Measurements from ENCODE around the gene CFAP68. TPM values are rescaled to one million over a fixed set of nuclear protein-coding genes. Genes with fewer than 3 reads are reported as not detected.

Gene CFAP68
- total and polyA plus RNA-seq, 2 of the 13 experiments (the other 11 are each of a cell fraction or from before 2014, with no cell fraction given) = 22.2 to 25.6 TPM

GRCh38 chr11:111878849-111879636, at the start of gene CFAP68, which contains the start of gene FDXACB1 (continued):
- TF ChIP-seq ZNF101 (CRISPR knock-in tag; IDR thresholded peaks at IDR 0.05; ENCODE audit: borderline replicate concordance, low read depth) (no peak; the same call in 1 of the 2 replicates), SMAD9 (CRISPR knock-in tag; IDR thresholded peaks at IDR 0.05) (no peak), ZNF550 (CRISPR knock-in tag; IDR thresholded peaks at IDR 0.05; ENCODE audit: borderline replicate concordance) (no peak), ZNF772 (CRISPR knock-in tag; IDR thresholded peaks at IDR 0.05) (peak; percentile 73), ZSCAN22 (CRISPR knock-in tag; IDR thresholded peaks at IDR 0.05) (no peak), ZSCAN31 (CRISPR knock-in tag; IDR thresholded peaks at IDR 0.05; ENCODE audit: low read depth) (peak; percentile 95), CBX1 (IDR thresholded peaks at IDR 0.05; ENCODE audit: low read depth) (peak; percentile 79), ZNF280B (CRISPR knock-in tag; IDR thresholded peaks at IDR 0.05; ENCODE audit: borderline replicate concordance) (no peak), ZNF20 (CRISPR knock-in tag; IDR thresholded peaks at IDR 0.05) (no peak), NR1H2 (CRISPR knock-in tag; IDR thresholded peaks at IDR 0.05; ENCODE audit: borderline replicate concordance, low read depth) (no peak), TRAFD1 (CRISPR knock-in tag; IDR thresholded peaks at IDR 0.05; ENCODE audit: borderline replicate concordance) (no peak), ATF1 (CRISPR knock-in tag; IDR thresholded peaks at IDR 0.05) (peak; percentile 99), ZSCAN29 (CRISPR knock-in tag; conservative IDR thresholded peaks at IDR 0.05) (peak; percentile 87), FOXO1 (CRISPR knock-in tag; IDR thresholded peaks at IDR 0.05) (peak; percentile 66), ZFX (CRISPR knock-in tag; IDR thresholded peaks at IDR 0.05; ENCODE audit: low read depth) (peak; percentile 81), MTA1 (CRISPR knock-in tag; IDR thresholded peaks at IDR 0.05; ENCODE audit: borderline replicate concordance) (peak; percentile 81; the same call in 1 of the 2 replicates), MXI1 (IDR thresholded peaks at IDR 0.05; ENCODE audit: borderline replicate concordance, low read depth, low read length) (peak; percentile 87; the same call in 2 of the 3 replicates), SYNCRIP (IDR thresholded peaks at IDR 0.05; ENCODE audit: insufficient read depth, low read depth, low read length) (no peak), TP53 (CRISPR knock-in tag; conservative IDR thresholded peaks at IDR 0.05) (peak; percentile 90; the same call in 1 of the 2 replicates), ZNF431 (CRISPR knock-in tag; IDR thresholded peaks at IDR 0.05; ENCODE audit: borderline replicate concordance, low read depth) (0 out of 2 replicates have a peak, but pooled peaks have one; percentile 16), ZNF44 (CRISPR knock-in tag; IDR thresholded peaks at IDR 0.05) (no peak), RORA (CRISPR knock-in tag; IDR thresholded peaks at IDR 0.05) (no peak), ZNF776 (CRISPR knock-in tag; IDR thresholded peaks at IDR 0.05) (peak; percentile 51; the same call in 1 of the 2 replicates), ZNF577 (CRISPR knock-in tag; IDR thresholded peaks at IDR 0.05; ENCODE audit: borderline replicate concordance, low read depth) (no peak), ZKSCAN1 (IDR thresholded peaks at IDR 0.05; ENCODE audit: low read length) (no peak), ZNF605 (CRISPR knock-in tag; IDR thresholded peaks at IDR 0.05) (peak; percentile 97), ZZZ3 (CRISPR knock-in tag; IDR thresholded peaks at IDR 0.05; ENCODE audit: borderline replicate concordance) (no peak; the same call in none of the 2 replicates)
